Heart left ventricle (tissue), 16 donors: ENCODE results near the gene LRRC23. TPM values are rescaled to one million over a fixed set of nuclear protein-coding genes. Genes with fewer than 3 reads are reported as not detected.

Experiments used
- ATAC-seq, 4 donors: fragments of 200-7000 bp; cut with Tn5 transposase; one replicate each; pipeline ENCODE4 v1.9.1; 2020 to 2022; ENCODE audit warnings: moderate library complexity in 4 of 4, mild to moderate bottlenecking in 3 of 4, moderate number of reproducible peaks in 1 of 4
- DNase-seq, 5 donors: peaks; one replicate each; pipeline ENCODE4 v3.0.0-alpha.2; 2020
- H3K27ac ChIP-seq, 12 donors: fragments of 200-600 bp; sonication (generic) in 4 of 12; one replicate each; pipeline versions ENCODE4 v1.5.0 to v1.8.0; 2016 to 2022; ENCODE audit warnings: mild to moderate bottlenecking in 2 of 12
- H3K27me3 ChIP-seq, 9 donors: fragments of 200-600 bp; sonication (generic) in 2 of 9; one replicate each; pipeline versions ENCODE4 v1.5.1 to v1.8.0; 2016 to 2022; ENCODE audit warnings: mild to moderate bottlenecking in 3 of 9
- H3K36me3 ChIP-seq, 9 donors: fragments of 200-600 bp; sonication (generic) in 2 of 9; one replicate each; pipeline versions ENCODE4 v1.5.0 to v1.8.0; 2018 to 2022; ENCODE audit warnings: mild to moderate bottlenecking in 2 of 9
- H3K4me1 ChIP-seq, 12 donors: fragments of 200-600 bp; sonication (generic) in 4 of 12; one replicate each; pipeline versions ENCODE4 v1.5.0 to v1.8.0; 2016 to 2022; ENCODE audit warnings: mild to moderate bottlenecking in 3 of 12
- H3K4me3 ChIP-seq, 12 donors: fragments of 200-600 bp; sonication (generic) in 4 of 12; one replicate each; pipeline versions ENCODE4 v1.5.0 to v1.8.0; 2017 to 2022; ENCODE audit warnings: mild to moderate bottlenecking in 9 of 12, moderate library complexity in 4 of 12
- H3K9me3 ChIP-seq, 12 donors: fragments of 200-600 bp; sonication (generic) in 4 of 12; one replicate each; pipeline versions ENCODE4 v1.5.0 to v1.8.0; 2016 to 2022; ENCODE audit warnings: mild to moderate bottlenecking in 1 of 12
- POLR2A ChIP-seq, 2 donors: fragments of 450-650 bp; IDR thresholded peaks; one replicate each; pipeline ENCODE4 v1.6.1; 2017; ENCODE audit warnings: antibody characterized with exemption in 2 of 2, mild to moderate bottlenecking in 2 of 2, moderate library complexity in 2 of 2
- WGBS, 4 donors: extraction: QIAGEN DNeasy Blood & Tissue Kit in 2 of 4; methylation state at CpG; one replicate each; pipeline versions ENCODE4 v1.1.5 to v1.1.7; 2013 to 2018; 5-methylcytosine and 5-hydroxymethylcytosine counted together
- intact Hi-C, 10 donors: fragments of 100-400 bp; cut with DNase I; formaldehyde crosslinking; loops; one replicate each; pipeline versions ENCODE4 v1.11.1 to v1.14.2; 2022
- polyA plus RNA-seq, 2 donors: library from polyadenylated mRNA; stranded (reverse); fragments of 200-250 nt; gene quantifications; one replicate each; pipeline ENCODE4 v1.2.3, GENCODE V29; 2013
- total RNA-seq, 9 donors: library from RNA; depleted of rRNA in 2 of 9; stranded (reverse); fragments of >200 nt in 2 of 9; fragmentation: NEBNext Ultra II Directional in 3 of 9; extraction: Animal tissue kit (Norgen Biotek cat#: 25700) in 3 of 9; gene quantifications; one replicate each; pipeline versions ENCODE4 v1.1.0 to v1.2.4, GENCODE V29; 2016 to 2023
- TF ChIP-seq, protein P1 (sequence below), 12 donors: fragments of 200-600 bp; sonication (generic) in 4 of 12; IDR thresholded peaks; one replicate each; pipeline versions ENCODE4 v1.5.0 to v1.8.0; 2018 to 2022; ENCODE audit warnings: antibody characterized with exemption in 12 of 12, mild to moderate bottlenecking in 5 of 12
- donor health status: ischemic (EF 13 %, LVEDD 7.1; RV severe dilation, severe dysfunction).
- donor health status: healthy with polysubstance abuse.
- donor health status: DM: no; HTN: yes; CAD: no.
- donor health status: DM: no; HTN: no; CAD: no.
- donor health status: ischemic (EF 25% LVEDD 6.9; RV normal size, moderate dysfunction).
- donor health status: ischemic (EF 25% LVEDD 5.7; RV mildly dilated, moderate dysfunction).
- donor health status: healthy.
- donor health status: DM: yes; HTN: yes; CAD: no.
- donor health status: ischemic (EF 35%, LVEDD 5.7; RV mildly dilated, moderate dysfunction).
- donor health status: nonischemic (EF 11% LVEDD 7.7; RV severe dilation, severe dysfunction).
- donor health status: DM: yes; HTN: yes; CAD: no.
- donor health status: PGD.
- donor health status: ischemic (EF 29% LVEDD 5.4; RV normal size, mild dysfunction).
- donor health status: nonischemic (EF 23%, LVEDD 6.1; RV moderate dilation, normal function).

LRRC23 gene
- total and polyA plus RNA-seq, 11 donors = 8.2 to 15.3 (median 11.3) TPM

DNA sequence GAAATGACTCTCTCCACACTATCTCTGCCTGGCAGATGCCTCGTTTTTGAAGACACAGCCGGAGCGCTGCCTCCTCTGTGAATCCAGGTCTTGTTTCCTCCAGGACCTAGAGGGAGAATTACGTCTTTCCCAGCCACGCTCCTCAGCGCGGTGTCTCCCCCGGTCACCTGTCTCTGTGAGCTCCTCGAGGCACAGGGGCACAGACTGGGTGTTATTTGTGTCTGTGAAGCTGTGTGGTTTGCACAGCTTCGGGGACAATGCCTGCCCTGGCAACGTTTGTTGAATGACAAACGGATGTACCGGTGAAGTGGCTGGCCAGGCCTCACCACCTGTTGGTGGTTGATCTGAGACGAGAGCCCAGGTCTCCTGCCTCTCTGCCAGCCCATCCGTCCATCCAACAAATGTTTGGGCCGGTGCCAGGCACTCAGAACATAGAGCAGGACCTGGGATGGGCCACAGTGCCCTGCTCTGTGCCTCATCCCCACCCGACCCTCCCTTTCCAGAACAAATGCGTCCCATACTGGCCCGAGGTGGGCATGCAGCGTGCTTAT lies 52.6 kb downstream of the LRRC23 start:
- DNase-seq = peak in 1 of 5 donors; percentile 22
- Histone ChIP-seq H3K27me3 (no peaks in the 10 kb centered on the region), H3K4me3 (peak overlapping the region in 1 of 12 donors; percentile 42), H3K4me1 (peaks cover 2 to 94% (median 45%) of the 10 kb centered on the region in 12 donors), H3K9me3 (no peaks in the 10 kb centered on the region), H3K27ac (peak overlapping the region in 1 of 12 donors; percentile 97), H3K36me3 (peaks cover 0 to 55% (median 0%) of the 10 kb centered on the region in 9 donors)
- intact Hi-C loops = no loop called here
- no peak for ATAC-seq
- no peak for TF ChIP-seq POLR2A (IDR thresholded peaks at IDR 0.05)
- TF ChIP-seq, protein P1, sequence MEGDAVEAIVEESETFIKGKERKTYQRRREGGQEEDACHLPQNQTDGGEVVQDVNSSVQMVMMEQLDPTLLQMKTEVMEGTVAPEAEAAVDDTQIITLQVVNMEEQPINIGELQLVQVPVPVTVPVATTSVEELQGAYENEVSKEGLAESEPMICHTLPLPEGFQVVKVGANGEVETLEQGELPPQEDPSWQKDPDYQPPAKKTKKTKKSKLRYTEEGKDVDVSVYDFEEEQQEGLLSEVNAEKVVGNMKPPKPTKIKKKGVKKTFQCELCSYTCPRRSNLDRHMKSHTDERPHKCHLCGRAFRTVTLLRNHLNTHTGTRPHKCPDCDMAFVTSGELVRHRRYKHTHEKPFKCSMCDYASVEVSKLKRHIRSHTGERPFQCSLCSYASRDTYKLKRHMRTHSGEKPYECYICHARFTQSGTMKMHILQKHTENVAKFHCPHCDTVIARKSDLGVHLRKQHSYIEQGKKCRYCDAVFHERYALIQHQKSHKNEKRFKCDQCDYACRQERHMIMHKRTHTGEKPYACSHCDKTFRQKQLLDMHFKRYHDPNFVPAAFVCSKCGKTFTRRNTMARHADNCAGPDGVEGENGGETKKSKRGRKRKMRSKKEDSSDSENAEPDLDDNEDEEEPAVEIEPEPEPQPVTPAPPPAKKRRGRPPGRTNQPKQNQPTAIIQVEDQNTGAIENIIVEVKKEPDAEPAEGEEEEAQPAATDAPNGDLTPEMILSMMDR (IDR thresholded peaks at IDR 0.05) = no peak
- 84 to 88% (median 88%) methylated on average over 17 to 20 of the region's 20 CpGs for WGBS, 4 donors

- ATAC-seq (no peak), DNase-seq (peak in 1 of 5 donors; percentile 20)
- Histone ChIP-seq H3K4me3 (peak overlapping the region in 1 of 12 donors; percentile 42), H3K36me3 (peaks cover 0 to 55% (median 0%) of the 10 kb centered on the region in 9 donors), H3K4me1 (peaks cover 2 to 100% (median 48%) of the 10 kb centered on the region in 12 donors), H3K27me3 (no peaks in the 10 kb centered on the region), H3K9me3 (no peaks in the 10 kb centered on the region), H3K27ac (peak overlapping the region in 10 of 12 donors; percentile 71 to 97 (median 86))
- WGBS, 4 donors = 88 to 91% (median 90%) methylated on average over 26 to 28 of the region's 28 CpGs
- intact Hi-C loops = no loop called here
- no peak for TF ChIP-seq POLR2A (IDR thresholded peaks at IDR 0.05)
- TF ChIP-seq, protein P1 (IDR thresholded peaks at IDR 0.05) = no peak
Measured at GRCh38 chr12:6957741-6958608, 53.4 kb downstream of the LRRC23 start.

- intact Hi-C loops = no loop called here
- H3K4me1 ChIP-seq = peaks cover 2 to 93% (median 42%) of the 10 kb centered on the region in 12 donors
- TF ChIP-seq, protein P1 (IDR thresholded peaks at IDR 0.05) = no peak
- no peak for TF ChIP-seq POLR2A (IDR thresholded peaks at IDR 0.05)
- H3K27me3 ChIP-seq = no peaks in the 10 kb centered on the region
- H3K4me3 ChIP-seq = peak overlapping the region in 7 of 12 donors; percentile 14 to 42 (median 24)
- WGBS, 4 donors = 58 to 65% (median 60%) methylated on average over 10 of the region's 10 CpGs
- H3K27ac ChIP-seq = peak overlapping the region; percentile 21 to 97 (median 83)
- ATAC-seq (no peak), DNase-seq (peak in 1 of 5 donors; percentile 20)
- H3K36me3 ChIP-seq = peaks cover 0 to 55% (median 0%) of the 10 kb centered on the region in 9 donors
- H3K9me3 ChIP-seq = no peaks in the 10 kb centered on the region
Measured at GRCh38 chr12:6958609-6959057, 54.0 kb downstream of the LRRC23 start.
